SJSA1 (cell line): ENCODE data around the gene WWOX. TPM values are rescaled to one million over a fixed set of nuclear protein-coding genes. Genes with fewer than 3 reads are reported as not detected.

ENCODE experiments used
- DNase-seq, 2 experiments: peaks; one replicate each; pipeline ENCODE4 v3.0.0-alpha.2; 2015 to 2020; ENCODE audit warnings: low spot score in 2 of 2, low read depth in 1 of 2
- H3K27ac ChIP-seq: fragments of 250-450 bp; sonication (Bioruptor Pico); 2 replicates; pipeline ENCODE4 v1.5.1; 2020; ENCODE audit warnings: mild to moderate bottlenecking, moderate library complexity
- H3K27me3 ChIP-seq: fragments of 250-450 bp; sonication (Bioruptor Pico); replicated peaks from 2 replicates; pipeline ENCODE4 v1.5.1; 2020; ENCODE audit warnings: mild to moderate bottlenecking, moderate library complexity
- H3K36me3 ChIP-seq: fragments of 250-450 bp; sonication (Bioruptor Pico); 2 replicates; pipeline ENCODE4 v1.5.1; 2020; ENCODE audit warnings: mild to moderate bottlenecking
- H3K4me1 ChIP-seq: fragments of 250-450 bp; sonication (Bioruptor Pico); replicated peaks from 2 replicates; pipeline ENCODE4 v1.6.1; 2021; ENCODE audit warnings: mild to moderate bottlenecking
- H3K4me3 ChIP-seq: fragments of 250-450 bp; sonication (Bioruptor Pico); 2 replicates; pipeline ENCODE4 v1.5.1; 2020; ENCODE audit warnings: mild to moderate bottlenecking
- H3K9me3 ChIP-seq: fragments of 250-450 bp; sonication (Bioruptor Pico); replicated peaks from 2 replicates; pipeline ENCODE4 v1.5.1; 2020; ENCODE audit warnings: mild to moderate bottlenecking
- total RNA-seq: library from RNA; depleted of rRNA; stranded (reverse); fragments of >200 nt; shearing (Covaris generic); gene quantifications from 2 replicates; pipeline ENCODE4 v1.2.3, GENCODE V29; 2014

The WWOX gene
- total RNA-seq, 1 experiment from 2014 or later: 13.4 TPM

DNA sequence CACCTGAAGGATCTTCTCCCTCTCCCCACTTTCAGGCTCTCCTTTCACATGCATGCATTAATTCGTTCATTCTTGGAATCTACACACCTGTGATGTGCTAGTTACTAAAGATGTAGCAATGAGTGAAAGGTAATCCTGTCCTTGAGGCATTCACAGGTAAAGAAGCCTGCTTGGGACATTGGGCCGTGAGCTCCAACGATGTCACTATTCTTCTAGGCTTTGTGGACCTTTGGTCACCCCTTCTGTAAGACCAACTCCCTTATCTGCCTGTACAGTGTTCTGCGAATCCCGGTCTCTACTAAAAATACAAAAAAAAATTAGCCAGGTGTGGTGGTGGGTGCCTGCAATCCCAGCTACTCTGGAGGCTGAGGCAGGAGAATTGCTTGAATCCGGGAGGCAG, 892.5 kb downstream of the WWOX start:
- H3K27ac ChIP-seq: no peak overlapping the region
- H3K4me1 ChIP-seq: no peaks in the 10 kb centered on the region
- DNase-seq: no peak
- H3K9me3 ChIP-seq: no peaks in the 10 kb centered on the region
- H3K36me3 ChIP-seq: no peaks in the 10 kb centered on the region
- H3K4me3 ChIP-seq: no peak overlapping the region
- H3K27me3 ChIP-seq: no peaks in the 10 kb centered on the region

- H3K27me3 ChIP-seq: no peaks in the 10 kb centered on the region
- no peak overlapping the region for H3K4me3 ChIP-seq
- no peaks in the 10 kb centered on the region for H3K9me3 ChIP-seq
- no peaks in the 10 kb centered on the region for H3K36me3 ChIP-seq
- H3K4me1 ChIP-seq: no peaks in the 10 kb centered on the region
- no peak for DNase-seq
- no peak overlapping the region for H3K27ac ChIP-seq
Observed at GRCh38 chr16:78993346-78993745, 893.9 kb downstream of the WWOX start.

- no peak for DNase-seq
- no peaks in the 10 kb centered on the region for H3K9me3 ChIP-seq
- H3K4me3 ChIP-seq: no peak overlapping the region
Observed at GRCh38 chr16:78994135-78994745, 894.8 kb downstream of the WWOX start.

DNA sequence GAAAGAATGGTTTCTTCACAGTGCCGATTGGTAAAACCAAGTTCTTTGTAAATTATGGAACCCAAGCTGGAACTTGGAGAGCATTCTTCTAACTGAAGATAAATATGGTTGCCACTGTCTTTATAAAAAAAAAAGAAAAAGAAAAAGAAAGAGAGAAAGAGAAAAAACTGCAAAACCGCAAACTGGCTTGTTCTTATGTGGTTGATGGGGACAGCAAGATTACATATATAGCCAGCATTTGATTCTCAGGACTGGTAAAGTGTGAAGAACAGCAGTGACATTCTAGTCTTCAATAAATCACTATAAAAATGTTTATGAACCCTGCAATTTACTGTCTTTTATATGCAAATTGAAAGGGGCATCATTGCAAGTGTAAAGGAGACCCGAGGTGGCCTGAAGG, 896.0 kb downstream of the WWOX start:
- no peaks in the 10 kb centered on the region for H3K27me3 ChIP-seq
- no peak overlapping the region for H3K4me3 ChIP-seq
- DNase-seq: no peak
- H3K36me3 ChIP-seq: no peaks in the 10 kb centered on the region
- no peaks in the 10 kb centered on the region for H3K4me1 ChIP-seq
- H3K9me3 ChIP-seq: no peaks in the 10 kb centered on the region
- no peak overlapping the region for H3K27ac ChIP-seq

More at GRCh38 chr16:78994135-78994745, 894.8 kb downstream of the WWOX start:
- no peaks in the 10 kb centered on the region for H3K4me1 ChIP-seq
- H3K27ac ChIP-seq: no peak overlapping the region
- no peaks in the 10 kb centered on the region for H3K36me3 ChIP-seq
- H3K27me3 ChIP-seq: no peaks in the 10 kb centered on the region

DNA sequence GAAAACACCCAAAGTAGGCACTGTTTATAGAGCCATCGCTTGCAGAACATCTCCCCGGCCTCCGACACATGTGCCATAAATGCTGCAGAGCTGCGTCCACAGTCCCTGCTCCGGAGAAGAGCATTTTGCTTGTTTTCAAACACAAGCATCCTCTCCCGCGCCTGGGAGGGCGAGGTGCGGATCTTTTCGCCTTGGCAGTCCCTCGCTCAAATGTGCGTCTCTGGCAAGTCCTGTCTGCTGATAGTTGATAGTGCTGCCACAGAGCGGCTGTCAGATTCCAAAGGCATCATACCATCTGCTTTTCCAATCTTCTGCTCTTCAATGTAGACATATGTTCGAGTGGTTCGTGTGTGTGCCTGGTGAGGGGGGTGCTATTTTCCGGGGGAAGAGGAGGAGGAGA, 897.3 kb downstream of the WWOX start:
- no peak for DNase-seq
- no peaks in the 10 kb centered on the region for H3K27me3 ChIP-seq
- no peak overlapping the region for H3K27ac ChIP-seq
- H3K4me1 ChIP-seq: no peaks in the 10 kb centered on the region
- H3K9me3 ChIP-seq: no peaks in the 10 kb centered on the region
- H3K36me3 ChIP-seq: no peaks in the 10 kb centered on the region
- no peak overlapping the region for H3K4me3 ChIP-seq

DNA sequence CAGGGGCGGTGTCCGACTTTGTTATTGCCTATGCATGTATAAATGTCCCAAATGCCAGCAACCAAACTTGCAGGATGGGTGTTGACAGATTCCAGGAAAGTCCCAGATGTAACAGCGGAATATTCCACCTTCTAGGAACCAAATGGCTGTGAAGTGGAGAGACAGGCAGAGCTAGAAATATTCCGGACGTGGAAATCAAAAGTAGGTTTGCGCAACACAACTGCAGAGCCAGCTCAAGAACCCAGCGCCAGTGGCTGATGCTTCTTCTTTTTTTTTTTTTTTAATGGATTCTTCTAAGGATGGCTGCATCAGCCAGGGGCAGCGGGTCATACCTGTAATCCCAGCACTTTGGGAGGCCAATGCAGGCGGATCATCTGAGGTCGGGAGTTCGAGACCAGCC, 899.4 kb downstream of the WWOX start:
- H3K27me3 ChIP-seq: no peaks in the 10 kb centered on the region
- DNase-seq: no peak

DNA sequence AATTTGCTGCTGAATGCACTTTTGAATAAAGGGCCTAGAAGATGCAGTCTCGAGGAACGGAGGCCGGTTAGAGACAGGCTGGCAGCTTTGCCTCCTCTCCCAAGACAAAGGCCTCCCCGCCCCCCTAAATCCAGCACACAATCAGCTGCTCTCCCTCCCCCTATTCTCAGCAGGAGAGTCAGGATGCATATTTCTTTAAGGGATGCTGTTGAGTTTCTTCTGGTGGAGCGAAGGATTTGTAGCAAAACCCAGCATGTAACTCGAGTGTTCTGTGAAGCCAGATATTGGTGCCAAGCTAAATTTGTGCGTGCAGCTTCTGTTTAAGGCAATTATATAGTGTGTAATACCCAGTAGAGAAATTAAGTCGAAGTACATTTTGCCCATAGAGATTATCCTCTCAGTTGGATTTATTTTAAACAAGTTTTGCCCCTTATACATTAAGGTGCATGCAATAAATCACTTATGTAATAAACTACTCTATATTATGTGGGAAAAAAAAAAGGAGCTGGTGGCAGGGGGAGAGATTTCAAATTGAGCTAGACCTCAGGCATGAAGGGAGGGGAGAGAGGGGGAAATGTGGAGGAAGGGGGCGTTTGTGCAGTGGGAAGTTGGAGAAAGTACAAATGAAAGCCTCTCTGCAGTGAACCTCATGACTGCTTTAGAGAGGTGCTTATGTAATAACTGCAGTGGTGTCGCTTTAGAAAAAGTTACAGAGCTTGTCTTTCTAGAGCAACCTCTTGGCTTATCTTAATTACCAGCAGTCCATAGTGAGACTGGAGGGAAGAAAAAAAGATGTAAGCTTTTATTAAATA, 901.9 kb downstream of the WWOX start:
- Histone ChIP-seq H3K4me3 (no peak overlapping the region), H3K4me1 (no peaks in the 10 kb centered on the region), H3K9me3 (no peaks in the 10 kb centered on the region), H3K27me3 (no peaks in the 10 kb centered on the region), H3K36me3 (no peaks in the 10 kb centered on the region), H3K27ac (no peak overlapping the region)
- DNase-seq: no peak

More for the DNA sequence above, 899.4 kb downstream of the WWOX start:
- H3K36me3 ChIP-seq: no peaks in the 10 kb centered on the region
- H3K27ac ChIP-seq: no peak overlapping the region
- no peak overlapping the region for H3K4me3 ChIP-seq
- H3K9me3 ChIP-seq: no peaks in the 10 kb centered on the region
- H3K4me1 ChIP-seq: no peaks in the 10 kb centered on the region

GRCh38 chr16:79003026-79003609, 903.7 kb downstream of the WWOX start:
- peaks cover 4% of the 10 kb centered on the region; the same call in 1 of the 2 replicates for H3K9me3 ChIP-seq
- H3K27ac ChIP-seq: no peak overlapping the region
- DNase-seq: no peak
- no peaks in the 10 kb centered on the region for H3K36me3 ChIP-seq
- no peaks in the 10 kb centered on the region for H3K4me1 ChIP-seq
- no peaks in the 10 kb centered on the region for H3K27me3 ChIP-seq
- H3K4me3 ChIP-seq: no peak overlapping the region

DNA sequence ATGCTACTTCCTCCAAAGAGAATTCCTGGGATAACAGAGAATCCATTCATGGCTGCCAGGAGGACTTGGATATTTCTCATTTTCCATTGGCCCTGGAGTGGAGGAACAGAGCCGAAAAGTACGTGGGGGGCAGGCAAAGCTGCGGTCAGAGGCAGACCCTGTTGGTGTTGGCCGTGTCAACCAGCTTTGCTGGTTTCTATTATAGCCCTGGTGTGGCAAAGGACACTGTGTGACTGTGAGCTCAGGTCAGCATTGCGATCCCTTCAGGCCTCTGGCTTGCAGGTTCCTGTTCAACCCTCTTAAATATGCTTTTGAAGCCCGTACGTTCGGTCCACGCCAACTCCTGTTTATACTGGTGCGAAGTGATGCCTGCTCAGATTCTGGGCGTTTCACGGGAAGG, 904.9 kb downstream of the WWOX start:
- Histone ChIP-seq H3K9me3 (peaks cover 4% of the 10 kb centered on the region; the same call in 1 of the 2 replicates), H3K27ac (no peak overlapping the region), H3K4me1 (no peaks in the 10 kb centered on the region), H3K4me3 (no peak overlapping the region), H3K36me3 (no peaks in the 10 kb centered on the region), H3K27me3 (no peaks in the 10 kb centered on the region)
- DNase-seq: no peak

DNA sequence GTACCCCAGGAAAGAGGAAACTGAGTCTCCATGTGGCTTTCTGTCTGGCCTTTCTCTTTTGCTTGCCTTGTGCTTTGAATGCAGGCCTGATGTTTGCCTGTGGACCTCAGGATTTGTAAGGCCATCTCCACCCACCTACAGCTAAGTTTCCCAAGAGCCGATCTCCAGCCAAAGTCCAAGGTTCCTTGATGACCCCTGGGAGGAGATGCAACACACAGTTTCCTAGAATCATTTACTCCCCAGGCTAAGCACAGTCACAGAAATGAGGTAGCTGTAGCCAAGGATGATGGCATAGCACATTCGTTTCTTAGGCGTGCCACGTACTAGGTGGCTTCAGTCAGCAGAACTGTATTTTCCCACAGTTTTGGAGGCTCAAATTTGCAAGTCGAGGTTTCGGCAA, 905.6 kb downstream of the WWOX start:
- no peak for DNase-seq
- H3K27ac ChIP-seq: no peak overlapping the region
- no peak overlapping the region for H3K4me3 ChIP-seq
- H3K9me3 ChIP-seq: peaks cover 4% of the 10 kb centered on the region; the same call in 1 of the 2 replicates
- H3K36me3 ChIP-seq: no peaks in the 10 kb centered on the region
- H3K27me3 ChIP-seq: no peaks in the 10 kb centered on the region
- H3K4me1 ChIP-seq: no peaks in the 10 kb centered on the region

GRCh38 chr16:79006206-79006605, 906.8 kb downstream of the WWOX start:
- no peaks in the 10 kb centered on the region for H3K27me3 ChIP-seq
- no peaks in the 10 kb centered on the region for H3K4me1 ChIP-seq
- no peak for DNase-seq
- no peak overlapping the region for H3K4me3 ChIP-seq
- peaks cover 4% of the 10 kb centered on the region; the same call in 1 of the 2 replicates for H3K9me3 ChIP-seq
- no peak overlapping the region for H3K27ac ChIP-seq
- H3K36me3 ChIP-seq: no peaks in the 10 kb centered on the region

- no peak overlapping the region for H3K27ac ChIP-seq
- H3K36me3 ChIP-seq: no peaks in the 10 kb centered on the region
- no peaks in the 10 kb centered on the region for H3K4me1 ChIP-seq
- no peaks in the 10 kb centered on the region for H3K27me3 ChIP-seq
- no peak for DNase-seq
- no peak overlapping the region for H3K4me3 ChIP-seq
- peaks cover 4% of the 10 kb centered on the region; the same call in 1 of the 2 replicates for H3K9me3 ChIP-seq
Observed at GRCh38 chr16:79006765-79007164, 907.3 kb downstream of the WWOX start.

- H3K27me3 ChIP-seq: no peaks in the 10 kb centered on the region
- no peak overlapping the region for H3K27ac ChIP-seq
- H3K36me3 ChIP-seq: no peaks in the 10 kb centered on the region
- no peaks in the 10 kb centered on the region for H3K4me1 ChIP-seq
- H3K9me3 ChIP-seq: peaks cover 6% of the 10 kb centered on the region; the same call in 1 of the 2 replicates
- no peak for DNase-seq
- H3K4me3 ChIP-seq: no peak overlapping the region
Observed at GRCh38 chr16:79007614-79008013, 908.2 kb downstream of the WWOX start.
